Sigmoid colon (tissue), 4 donors: Measurements from ENCODE around the gene PIN1.

Experiments used
- CTCF ChIP-seq, 4 experiments: fragments of 450-650 bp in 3 of 4; fragments of 200-600 bp in 1 of 4; IDR thresholded peaks; one replicate each; pipeline ENCODE4 v1.5.1; 2016 to 2019; ENCODE audit warnings: antibody characterized with exemption in 4 of 4, mild to moderate bottlenecking in 3 of 4, moderate library complexity in 2 of 4
- POLR2AphosphoS5 ChIP-seq, 4 donors: sonication (generic); formaldehyde crosslinking; IDR thresholded peaks; one replicate each; pipeline ENCODE4 v1.6.1; 2017; ENCODE audit warnings: antibody characterized with exemption in 4 of 4

- no peak for TF ChIP-seq CTCF (IDR thresholded peaks at IDR 0.05)
- TF ChIP-seq POLR2AphosphoS5 (IDR thresholded peaks at IDR 0.05): peak in 1 of 4 donors; percentile 18
Observed at GRCh38 chr19:9793071-9793591, 42.0 kb upstream of the PIN1 start.
